ENCODE data around the gene HSPB6. TPM values are rescaled to one million over a fixed set of nuclear protein-coding genes. Genes with fewer than 3 reads are reported as not detected.

The HSPB6 gene
- polyA plus RNA-seq, 1 of the 3 experiments (the other 2 are of a cell fraction), result 0.43 TPM

- Histone ChIP-seq H3K4me2 (no peak overlapping the region), H3K9ac (no peak overlapping the region), H3K27ac (ENCODE audit: low read depth in 2 of 2, low read length in 1 of 2) (no peak overlapping the region), H2AFZ (ENCODE audit: low read depth) (no peak overlapping the region), H3K4me1 (ENCODE audit: control insufficient read depth in 1 of 2, insufficient read depth in 2 of 2, low read depth in 1 of 2, low read length in 1 of 2) (no peaks in the 10 kb centered on the region), H3K9me3 (no peaks in the 10 kb centered on the region), H3K27me3 (ENCODE audit: insufficient read depth) (no peaks in the 10 kb centered on the region), H3K9me2 (no peaks in the 10 kb centered on the region), H3K4me3 (ENCODE audit: low read depth in 2 of 2, low read length in 1 of 2) (no peak overlapping the region), H3F3A (replicated peaks; ENCODE audit: insufficient read depth) (no peaks in the 10 kb centered on the region), H3K79me2 (ENCODE audit: insufficient read depth) (no peaks in the 10 kb centered on the region), H4K20me1 (ENCODE audit: insufficient read depth) (no peaks in the 10 kb centered on the region), H3K36me3 (replicated peaks in 1 of 2; ENCODE audit: control insufficient read depth in 1 of 2, insufficient read depth in 2 of 2, low read length in 1 of 2) (no peaks in the 10 kb centered on the region)
- WGBS (ENCODE audit: low lambda C conversion rate), result 45% methylated on average over 1 of the region's 1 CpG
- TF ChIP-seq FOXM1 (IDR thresholded peaks at IDR 0.05; ENCODE audit: low read depth), result no peak
- no peak for TF ChIP-seq CTCF (IDR thresholded peaks at IDR 0.05)
- TF ChIP-seq GABPA (IDR thresholded peaks at IDR 0.05; ENCODE audit: low read depth), result no peak
- no peak for TF ChIP-seq CHD2 (IDR thresholded peaks at IDR 0.05; ENCODE audit: low read length, partially characterized antibody)
- TF ChIP-seq GATA2 (CRISPR knock-in tag; IDR thresholded peaks at IDR 0.05), result no peak
- TF ChIP-seq MAX (IDR thresholded peaks at IDR 0.05; ENCODE audit: low read depth), result no peak
- TF ChIP-seq SIN3A (IDR thresholded peaks at IDR 0.05; ENCODE audit: borderline replicate concordance, low read depth, low read length), result no peak
- TF ChIP-seq USF1 (IDR thresholded peaks at IDR 0.05; ENCODE audit: borderline replicate concordance, low read depth), result no peak
- no peak for TF ChIP-seq USF2 (IDR thresholded peaks at IDR 0.05; ENCODE audit: borderline replicate concordance, low read depth, low read length)
- no peak for TF ChIP-seq TAF1 (IDR thresholded peaks at IDR 0.05; ENCODE audit: borderline replicate concordance, low read depth, low read length)
- TF ChIP-seq ZBTB33 (IDR thresholded peaks at IDR 0.05; ENCODE audit: borderline replicate concordance, low read depth), result no peak
- TF ChIP-seq PBX3 (IDR thresholded peaks at IDR 0.05), result no peak
- POLR2A ChIA-PET, result no interaction called here
- no peak for DNase-seq
- CTCF ChIA-PET, result interaction anchor here (1.8 kb wide), 1 partner anchor 15 kb away, joined by 6 read pairs; no protein-coding TSS in a partner anchor
These were observed 48.4 kb downstream of the HSPB6 start for GRCh38 chr19:35708391-35708790.

Other genes starting within 250 kb of the HSPB6 start
- not detected in 2 replicates for gene DMKN, start 243.4 kb downstream of the HSPB6 start, polyA plus RNA-seq (2012; rRNA removed)
- 0.16 and 0.25 TPM in 2 replicates for gene SBSN, start 228.7 kb downstream of the HSPB6 start, polyA plus RNA-seq (2012; rRNA removed)
- not detected in 2 replicates for gene GAPDHS, start 223.6 kb downstream of the HSPB6 start, polyA plus RNA-seq (2012; rRNA removed)
- gene TMEM147, start 211.4 kb downstream of the HSPB6 start, polyA plus RNA-seq (2012; rRNA removed), result 201 and 202 TPM in 2 replicates
- not detected in 2 replicates for gene ATP4A, start 193.4 kb downstream of the HSPB6 start, polyA plus RNA-seq (2012; rRNA removed)
- not detected in 2 replicates for gene PMIS2, start 170.9 kb downstream of the HSPB6 start, polyA plus RNA-seq (2012; rRNA removed)
- gene HAUS5, start 144.3 kb downstream of the HSPB6 start, polyA plus RNA-seq (2012; rRNA removed), result 5.1 and 7.1 TPM in 2 replicates
- gene RBM42, start 128.0 kb downstream of the HSPB6 start, polyA plus RNA-seq (2012; rRNA removed), result 48.5 and 69.9 TPM in 2 replicates
- 0.84 and 1.6 TPM in 2 replicates for gene ETV2, start 115.3 kb downstream of the HSPB6 start, polyA plus RNA-seq (2012; rRNA removed)
- gene COX6B1, start 108.7 kb downstream of the HSPB6 start, polyA plus RNA-seq (2012; rRNA removed), result 826 and 889 TPM in 2 replicates
- gene UPK1A, start 90.5 kb downstream of the HSPB6 start, polyA plus RNA-seq (2012; rRNA removed), result 0.11 and 0.16 TPM in 2 replicates
- gene ZBTB32, start 52.5 kb downstream of the HSPB6 start, polyA plus RNA-seq (2012; rRNA removed), result not detected in 2 replicates
- gene KMT2B, start 39.0 kb downstream of the HSPB6 start, polyA plus RNA-seq (2012; rRNA removed), result 18.2 and 29.2 TPM in 2 replicates
- 5.1 and 5.6 TPM in 2 replicates for gene IGFLR1, start 14.6 kb downstream of the HSPB6 start, polyA plus RNA-seq (2012; rRNA removed)
- 25.9 and 29.4 TPM in 2 replicates for gene U2AF1L4, start 11.6 kb downstream of the HSPB6 start, polyA plus RNA-seq (2012; rRNA removed)
- gene PSENEN, start 11.4 kb downstream of the HSPB6 start, polyA plus RNA-seq (2012; rRNA removed), result 66.3 and 99.2 TPM in 2 replicates
- 21.1 and 25.2 TPM in 2 replicates for gene LIN37, start 8.5 kb downstream of the HSPB6 start, polyA plus RNA-seq (2012; rRNA removed)
- gene PROSER3, start 1.1 kb upstream of the HSPB6 start, polyA plus RNA-seq (2012; rRNA removed), result 12.3 and 12.5 TPM in 2 replicates
- gene ARHGAP33, start 18.5 kb upstream of the HSPB6 start, polyA plus RNA-seq (2012; rRNA removed), result 6.5 and 7.8 TPM in 2 replicates
- not detected in 2 replicates for gene PRODH2, start 55.8 kb upstream of the HSPB6 start, polyA plus RNA-seq (2012; rRNA removed)
- gene NPHS1, start 95.5 kb upstream of the HSPB6 start, polyA plus RNA-seq (2012; rRNA removed), result not detected in 2 replicates
- gene KIRREL2, start 99.9 kb upstream of the HSPB6 start, polyA plus RNA-seq (2012; rRNA removed), result 0.21 and 0.37 TPM in 2 replicates
- 31.8 and 66.7 TPM in 2 replicates for gene APLP1, start 111.5 kb upstream of the HSPB6 start, polyA plus RNA-seq (2012; rRNA removed)
- 5.5 and 11.4 TPM in 2 replicates for gene NFKBID, start 143.5 kb upstream of the HSPB6 start, polyA plus RNA-seq (2012; rRNA removed)
- 0.59 and 0.76 TPM in 2 replicates for gene HCST, start 145.5 kb upstream of the HSPB6 start, polyA plus RNA-seq (2012; rRNA removed)
- gene TYROBP, start 151.3 kb upstream of the HSPB6 start, polyA plus RNA-seq (2012; rRNA removed), result not detected in 2 replicates
- gene LRFN3, start 179.3 kb upstream of the HSPB6 start, polyA plus RNA-seq (2012; rRNA removed), result 2.1 and 5.4 TPM in 2 replicates
- 22.5 and 25.3 TPM in 2 replicates for gene SDHAF1, start 238.2 kb upstream of the HSPB6 start, polyA plus RNA-seq (2012; rRNA removed)

Measured in SK-N-SH (cell line).